ENCODE measurements around the gene DUSP6. TPM values are rescaled to one million over a fixed set of nuclear protein-coding genes. Genes with fewer than 3 reads are reported as not detected.

Gene DUSP6
- total and polyA plus RNA-seq, 10 of the 15 experiments (the other 5 are each of a cell fraction or from before 2014, with no cell fraction given): 0.02 to 0.69 (median 0.07) TPM; not detected in 1

DNA sequence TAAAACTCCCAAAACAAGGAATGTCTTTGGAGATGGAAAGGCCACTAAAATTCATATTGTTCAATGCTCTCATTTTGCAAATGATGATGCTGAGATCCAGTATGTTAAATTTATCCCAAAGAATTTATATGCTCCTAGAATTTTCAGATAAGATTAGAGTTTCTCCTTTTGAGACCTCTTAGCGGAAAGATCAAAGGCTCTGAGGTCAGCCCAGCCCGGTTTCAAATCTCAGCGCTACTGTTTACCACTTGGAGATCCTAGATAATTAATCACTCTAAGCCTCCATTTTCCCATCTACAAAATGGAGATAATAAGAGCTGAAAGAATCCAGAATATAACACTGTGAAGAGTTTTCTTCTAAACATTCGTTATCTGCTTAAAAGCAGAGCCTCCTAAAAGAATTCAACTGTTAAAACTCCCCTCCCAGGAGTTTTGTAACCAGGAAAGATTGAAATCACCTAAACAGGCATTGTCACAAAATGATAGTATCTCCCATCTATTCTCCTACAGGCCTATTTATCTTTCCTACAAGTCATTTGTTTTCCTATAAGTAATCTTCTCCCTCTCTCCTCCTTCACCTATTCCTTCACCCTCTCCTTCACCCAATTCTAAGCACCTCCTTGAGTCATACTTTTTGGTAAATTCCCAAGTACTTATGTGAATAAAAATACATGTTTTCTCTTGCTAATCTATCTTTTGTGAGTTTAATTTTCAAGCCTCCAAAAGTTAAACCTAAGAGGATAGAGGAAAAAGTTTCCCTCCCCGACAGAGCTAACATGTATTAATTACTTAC lies 16.7 kb downstream of the DUSP6 start (continued):
- TF ChIP-seq, protein P1, sequence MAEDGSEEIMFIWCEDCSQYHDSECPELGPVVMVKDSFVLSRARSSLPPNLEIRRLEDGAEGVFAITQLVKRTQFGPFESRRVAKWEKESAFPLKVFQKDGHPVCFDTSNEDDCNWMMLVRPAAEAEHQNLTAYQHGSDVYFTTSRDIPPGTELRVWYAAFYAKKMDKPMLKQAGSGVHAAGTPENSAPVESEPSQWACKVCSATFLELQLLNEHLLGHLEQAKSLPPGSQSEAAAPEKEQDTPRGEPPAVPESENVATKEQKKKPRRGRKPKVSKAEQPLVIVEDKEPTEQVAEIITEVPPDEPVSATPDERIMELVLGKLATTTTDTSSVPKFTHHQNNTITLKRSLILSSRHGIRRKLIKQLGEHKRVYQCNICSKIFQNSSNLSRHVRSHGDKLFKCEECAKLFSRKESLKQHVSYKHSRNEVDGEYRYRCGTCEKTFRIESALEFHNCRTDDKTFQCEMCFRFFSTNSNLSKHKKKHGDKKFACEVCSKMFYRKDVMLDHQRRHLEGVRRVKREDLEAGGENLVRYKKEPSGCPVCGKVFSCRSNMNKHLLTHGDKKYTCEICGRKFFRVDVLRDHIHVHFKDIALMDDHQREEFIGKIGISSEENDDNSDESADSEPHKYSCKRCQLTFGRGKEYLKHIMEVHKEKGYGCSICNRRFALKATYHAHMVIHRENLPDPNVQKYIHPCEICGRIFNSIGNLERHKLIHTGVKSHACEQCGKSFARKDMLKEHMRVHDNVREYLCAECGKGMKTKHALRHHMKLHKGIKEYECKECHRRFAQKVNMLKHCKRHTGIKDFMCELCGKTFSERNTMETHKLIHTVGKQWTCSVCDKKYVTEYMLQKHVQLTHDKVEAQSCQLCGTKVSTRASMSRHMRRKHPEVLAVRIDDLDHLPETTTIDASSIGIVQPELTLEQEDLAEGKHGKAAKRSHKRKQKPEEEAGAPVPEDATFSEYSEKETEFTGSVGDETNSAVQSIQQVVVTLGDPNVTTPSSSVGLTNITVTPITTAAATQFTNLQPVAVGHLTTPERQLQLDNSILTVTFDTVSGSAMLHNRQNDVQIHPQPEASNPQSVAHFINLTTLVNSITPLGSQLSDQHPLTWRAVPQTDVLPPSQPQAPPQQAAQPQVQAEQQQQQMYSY (CRISPR knock-in tag; IDR thresholded peaks at IDR 0.05): no peak
- TF ChIP-seq, protein P2, sequence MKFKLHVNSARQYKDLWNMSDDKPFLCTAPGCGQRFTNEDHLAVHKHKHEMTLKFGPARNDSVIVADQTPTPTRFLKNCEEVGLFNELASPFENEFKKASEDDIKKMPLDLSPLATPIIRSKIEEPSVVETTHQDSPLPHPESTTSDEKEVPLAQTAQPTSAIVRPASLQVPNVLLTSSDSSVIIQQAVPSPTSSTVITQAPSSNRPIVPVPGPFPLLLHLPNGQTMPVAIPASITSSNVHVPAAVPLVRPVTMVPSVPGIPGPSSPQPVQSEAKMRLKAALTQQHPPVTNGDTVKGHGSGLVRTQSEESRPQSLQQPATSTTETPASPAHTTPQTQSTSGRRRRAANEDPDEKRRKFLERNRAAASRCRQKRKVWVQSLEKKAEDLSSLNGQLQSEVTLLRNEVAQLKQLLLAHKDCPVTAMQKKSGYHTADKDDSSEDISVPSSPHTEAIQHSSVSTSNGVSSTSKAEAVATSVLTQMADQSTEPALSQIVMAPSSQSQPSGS (IDR thresholded peaks at IDR 0.05; ENCODE audit: low read length): no peak

DNA sequence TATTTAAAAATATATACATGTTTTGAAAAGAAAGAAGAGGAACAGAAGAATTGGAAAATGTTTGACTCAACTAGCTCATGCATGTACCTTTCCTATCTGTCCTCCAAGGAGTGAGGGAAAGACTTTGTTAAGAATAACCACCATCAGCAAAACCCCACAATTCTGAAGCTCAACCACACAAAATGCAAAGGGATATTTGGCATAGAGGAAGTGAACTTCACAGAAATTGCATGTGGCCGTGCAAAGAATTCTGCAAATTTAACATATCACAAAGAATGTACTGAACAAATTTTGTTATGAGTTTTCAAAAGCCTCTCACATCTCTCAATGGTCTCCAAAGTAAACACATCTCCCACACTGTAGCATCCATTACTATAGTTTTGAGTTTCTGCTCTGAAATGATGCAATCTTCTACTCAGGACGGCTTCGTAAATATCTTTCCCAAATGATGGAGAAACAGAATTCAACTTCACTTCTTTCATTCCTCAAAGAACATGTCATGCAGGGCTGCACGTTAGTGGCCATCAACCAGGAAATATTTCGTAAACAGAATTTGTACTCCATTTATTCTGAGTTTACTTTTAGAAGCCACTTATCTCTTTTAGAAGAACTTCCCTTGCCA lies 17.6 kb downstream of the DUSP6 start:
- no peaks in the 10 kb centered on the region for H3K4me1 ChIP-seq (ENCODE audit: control insufficient read depth, insufficient read depth, low read length)
- H4K20me1 ChIP-seq (ENCODE audit: control insufficient read depth, insufficient read depth): no peaks in the 10 kb centered on the region
- ChIA-PET RAD21 (ENCODE audit: unreplicated experiment) (no interaction called here), SMC1A (ENCODE audit: uncharacterized antibody, unreplicated experiment) (no interaction called here), POLR2A (no interaction called here), CTCF (no interaction called here)
- WGBS (ENCODE audit: insufficient coverage, insufficient replicate concordance, low lambda C conversion rate, missing lambda C conversion rate): 64% methylated on average over 5 of the region's 5 CpGs
- H3K36me3 ChIP-seq (ENCODE audit: control insufficient read depth in 2 of 2, insufficient read depth in 2 of 2, low read length in 1 of 2): no peaks in the 10 kb centered on the region
- no peak for TF ChIP-seq CHD4 (IDR thresholded peaks at IDR 0.05)
- TF ChIP-seq BRCA1 (IDR thresholded peaks at IDR 0.05; ENCODE audit: low read depth, low read length): no peak
- no peak for TF ChIP-seq IKZF2 (IDR thresholded peaks at IDR 0.05)
- no peak for TF ChIP-seq ASH2L (IDR thresholded peaks at IDR 0.05; ENCODE audit: borderline replicate concordance, low read depth)
- TF ChIP-seq NFYB (IDR thresholded peaks at IDR 0.05; ENCODE audit: insufficient read depth, low read depth, low read length): no peak
- no peak for TF ChIP-seq JUND (IDR thresholded peaks at IDR 0.05; ENCODE audit: low read depth, low read length)
- H3K4me3 ChIP-seq: no peak overlapping the region
- H2AFZ ChIP-seq (ENCODE audit: control insufficient read depth, low read depth, low read length): no peak overlapping the region
- no peak overlapping the region for H3K9ac ChIP-seq (ENCODE audit: control insufficient read depth, insufficient read depth, low read length)
- FAIRE-seq: no peak
- no peak overlapping the region for H3K27ac ChIP-seq (ENCODE audit: control insufficient read depth, insufficient read depth)
- ATAC-seq: no peak
- no peak overlapping the region for H3K4me2 ChIP-seq (ENCODE audit: control insufficient read depth, insufficient read depth)
- DNase-seq (ENCODE audit: low read depth, low spot score): no peak
- peaks cover 0 to 2% of the 10 kb centered on the region in 2 experiments; a peak in 2 of 4 replicates for H3K27me3 ChIP-seq (replicated peaks in 1 of 2; ENCODE audit: control insufficient read depth in 2 of 2, insufficient read depth in 2 of 2, low read length in 1 of 2)
- in situ Hi-C loops (cut with MboI): no loop called here
- no peaks in the 10 kb centered on the region for H3K9me3 ChIP-seq (replicated peaks; ENCODE audit: control insufficient read depth, insufficient read depth, low read length)
- intact Hi-C loops (cut with micrococcal nuclease; ENCODE audit: unreplicated experiment): no loop called here
- H3K79me2 ChIP-seq (ENCODE audit: control insufficient read depth, insufficient read depth, low read length): no peaks in the 10 kb centered on the region
- BruUV-seq (replicated peaks): no TSS peak
